ENCODE data around the gene ARL3.

ARL3 gene

DNA sequence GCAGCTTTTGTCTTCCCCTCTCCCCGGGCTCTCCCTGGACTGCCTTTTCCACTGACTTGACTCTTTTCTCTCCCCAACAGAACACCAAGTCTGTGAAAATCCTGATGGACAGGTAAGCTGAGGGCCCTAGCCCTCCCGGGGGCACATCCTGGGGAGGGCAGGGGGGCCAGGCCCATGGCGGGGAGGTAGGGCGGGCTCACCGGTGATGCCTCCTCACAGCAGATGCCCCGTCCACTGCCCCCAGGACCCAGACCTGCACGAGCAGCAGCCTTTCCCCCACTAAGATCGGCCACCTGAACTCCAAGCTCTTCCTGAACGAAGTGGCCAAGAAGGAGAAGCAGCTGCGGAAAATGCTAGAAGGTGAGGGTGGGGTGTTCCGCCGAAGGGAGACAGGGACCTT, 58.2 kb downstream of the ARL3 start:
- Mint-ChIP-seq H3K9me3 (no peaks in the 10 kb centered on the region), H3K36me3 (ENCODE audit: low read depth) (peaks cover 41% of the 10 kb centered on the region), H3K4me1 (peaks cover 29% of the 10 kb centered on the region), H3K4me3 (no peak overlapping the region), H3K27ac (no peak overlapping the region), H3K27me3 (ENCODE audit: low read depth) (no peaks in the 10 kb centered on the region)
- TF ChIP-seq, protein P1, sequence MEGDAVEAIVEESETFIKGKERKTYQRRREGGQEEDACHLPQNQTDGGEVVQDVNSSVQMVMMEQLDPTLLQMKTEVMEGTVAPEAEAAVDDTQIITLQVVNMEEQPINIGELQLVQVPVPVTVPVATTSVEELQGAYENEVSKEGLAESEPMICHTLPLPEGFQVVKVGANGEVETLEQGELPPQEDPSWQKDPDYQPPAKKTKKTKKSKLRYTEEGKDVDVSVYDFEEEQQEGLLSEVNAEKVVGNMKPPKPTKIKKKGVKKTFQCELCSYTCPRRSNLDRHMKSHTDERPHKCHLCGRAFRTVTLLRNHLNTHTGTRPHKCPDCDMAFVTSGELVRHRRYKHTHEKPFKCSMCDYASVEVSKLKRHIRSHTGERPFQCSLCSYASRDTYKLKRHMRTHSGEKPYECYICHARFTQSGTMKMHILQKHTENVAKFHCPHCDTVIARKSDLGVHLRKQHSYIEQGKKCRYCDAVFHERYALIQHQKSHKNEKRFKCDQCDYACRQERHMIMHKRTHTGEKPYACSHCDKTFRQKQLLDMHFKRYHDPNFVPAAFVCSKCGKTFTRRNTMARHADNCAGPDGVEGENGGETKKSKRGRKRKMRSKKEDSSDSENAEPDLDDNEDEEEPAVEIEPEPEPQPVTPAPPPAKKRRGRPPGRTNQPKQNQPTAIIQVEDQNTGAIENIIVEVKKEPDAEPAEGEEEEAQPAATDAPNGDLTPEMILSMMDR (IDR thresholded peaks at IDR 0.05; ENCODE audit: unreplicated experiment in 3 of 3): no peak

DNA sequence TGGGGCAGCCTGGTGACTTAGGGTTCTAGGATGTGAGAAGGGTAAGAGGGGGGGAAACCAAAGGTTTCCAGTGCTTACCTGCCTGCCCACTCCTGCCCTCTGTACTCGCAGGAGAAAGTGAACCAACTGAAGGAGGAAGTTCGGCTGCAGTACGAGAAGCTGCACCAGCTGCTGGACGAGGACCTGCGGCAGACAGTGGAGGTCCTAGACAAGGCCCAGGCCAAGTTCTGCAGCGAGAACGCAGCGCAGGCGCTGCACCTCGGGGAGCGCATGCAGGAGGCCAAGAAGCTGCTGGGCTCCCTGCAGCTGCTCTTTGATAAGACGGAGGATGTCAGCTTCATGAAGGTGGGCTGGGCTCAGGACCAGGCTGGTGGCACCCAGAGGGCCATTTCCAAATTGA, 59.2 kb downstream of the ARL3 start:
- Mint-ChIP-seq H3K36me3 (ENCODE audit: low read depth) (peaks cover 41% of the 10 kb centered on the region), H3K9me3 (no peaks in the 10 kb centered on the region), H3K4me1 (peaks cover 34% of the 10 kb centered on the region), H3K27me3 (ENCODE audit: low read depth) (no peaks in the 10 kb centered on the region), H3K4me3 (no peak overlapping the region), H3K27ac (no peak overlapping the region)
- TF ChIP-seq, protein P1 (IDR thresholded peaks at IDR 0.05; ENCODE audit: unreplicated experiment in 3 of 3): no peak

DNA sequence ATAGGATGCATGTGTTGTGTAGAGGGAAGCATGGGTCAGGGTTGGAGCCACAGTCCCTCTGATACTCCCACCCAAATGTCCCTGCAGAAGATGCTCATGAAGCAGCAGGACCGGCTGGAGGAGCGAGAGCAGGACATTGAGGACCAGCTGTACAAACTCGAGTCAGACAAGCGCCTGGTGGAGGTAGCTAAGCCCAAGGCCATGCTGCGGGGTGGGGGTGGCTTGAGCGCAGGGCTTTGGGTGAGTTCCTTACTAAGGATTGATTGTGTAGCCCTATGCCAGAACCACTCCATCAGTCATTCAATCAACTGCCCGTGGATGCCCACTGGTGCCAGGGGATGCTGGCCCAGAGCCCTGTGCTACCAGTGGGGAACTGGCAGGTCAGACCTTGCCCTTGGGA, 59.6 kb downstream of the ARL3 start:
- Mint-ChIP-seq H3K4me1 (peaks cover 36% of the 10 kb centered on the region), H3K27me3 (ENCODE audit: low read depth) (no peaks in the 10 kb centered on the region), H3K36me3 (ENCODE audit: low read depth) (peaks cover 41% of the 10 kb centered on the region), H3K27ac (no peak overlapping the region), H3K4me3 (no peak overlapping the region), H3K9me3 (no peaks in the 10 kb centered on the region)
- TF ChIP-seq, protein P1 (IDR thresholded peaks at IDR 0.05; ENCODE audit: unreplicated experiment in 3 of 3): no peak

DNA sequence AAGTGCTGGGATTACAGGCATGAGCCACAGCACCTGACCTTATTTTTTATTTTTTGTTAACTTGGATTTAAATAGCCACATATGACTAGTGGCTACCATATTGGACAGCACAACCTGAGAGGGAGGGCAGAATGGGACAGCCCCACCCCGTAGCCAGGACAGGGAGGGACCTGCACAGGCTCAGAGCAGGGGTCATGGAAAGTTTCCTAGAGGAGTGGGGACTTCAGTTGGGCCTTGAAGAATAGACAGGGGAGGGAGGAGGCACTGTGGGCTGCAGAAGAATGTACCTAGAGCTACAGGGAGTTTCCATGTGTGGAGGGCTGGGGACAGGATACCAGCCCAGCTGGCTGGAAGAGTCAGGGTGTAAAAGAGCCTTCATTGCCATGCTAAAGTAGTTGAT, 61.1 kb downstream of the ARL3 start:
- H3K9me3 Mint-ChIP-seq: no peaks in the 10 kb centered on the region
- peaks cover 41% of the 10 kb centered on the region for H3K36me3 Mint-ChIP-seq (ENCODE audit: low read depth)
- TF ChIP-seq, protein P1 (IDR thresholded peaks at IDR 0.05; ENCODE audit: unreplicated experiment in 3 of 3): no peak
- H3K27ac Mint-ChIP-seq: peak overlapping the region; percentile 26 to 46 (median 30)
- H3K4me3 Mint-ChIP-seq: peak overlapping the region in 1 of 3 experiments; percentile 11
- H3K27me3 Mint-ChIP-seq (ENCODE audit: low read depth): no peaks in the 10 kb centered on the region
- peaks cover 51% of the 10 kb centered on the region for H3K4me1 Mint-ChIP-seq

DNA sequence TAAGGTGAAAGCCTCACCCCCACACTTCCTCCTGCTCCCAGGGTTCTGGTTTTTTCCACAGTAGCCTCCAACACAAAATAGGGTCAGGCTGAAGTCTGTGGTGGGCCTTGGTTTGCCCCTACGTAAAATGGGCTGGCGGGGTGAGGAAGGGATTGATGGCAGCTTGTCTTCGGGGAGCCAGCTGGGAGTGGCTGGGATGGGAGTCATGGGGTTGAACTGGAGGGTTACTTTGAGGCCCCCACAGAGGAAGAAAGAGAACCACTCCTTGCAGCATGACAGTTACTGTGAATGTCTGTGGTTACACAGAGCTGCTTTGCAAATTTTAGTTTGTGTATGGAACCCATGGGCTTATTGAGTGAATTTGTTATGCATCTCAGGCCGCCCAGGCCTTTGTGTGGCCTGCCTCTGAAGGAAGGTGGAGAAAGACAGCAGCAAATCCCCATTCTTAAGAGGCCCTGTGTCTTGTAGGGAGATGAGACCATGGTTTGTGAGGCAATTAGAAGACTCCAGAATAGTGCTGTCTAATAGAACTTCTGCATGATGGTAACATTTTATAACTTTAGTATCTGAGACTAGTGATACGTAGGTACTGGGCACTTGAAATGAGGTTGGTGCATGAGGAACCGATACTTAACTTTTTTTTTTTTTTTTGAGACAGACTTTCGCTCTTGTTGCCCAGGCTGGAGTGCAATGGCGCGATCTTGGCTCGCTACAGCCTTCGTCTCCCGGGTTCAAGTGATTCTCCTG, 61.9 kb downstream of the ARL3 start:
- Mint-ChIP-seq H3K27me3 (ENCODE audit: low read depth) (no peaks in the 10 kb centered on the region), H3K9me3 (no peaks in the 10 kb centered on the region), H3K27ac (peak overlapping the region in 2 of 3 experiments; percentile 17 to 43), H3K4me3 (peak overlapping the region in 1 of 3 experiments; percentile 23), H3K4me1 (peaks cover 52% of the 10 kb centered on the region), H3K36me3 (ENCODE audit: low read depth) (peaks cover 35% of the 10 kb centered on the region)
- TF ChIP-seq, protein P1 (IDR thresholded peaks at IDR 0.05; ENCODE audit: unreplicated experiment in 3 of 3): no peak
